ENCODE measurements around the gene MMP17. TPM values are rescaled to one million over a fixed set of nuclear protein-coding genes. Genes with fewer than 3 reads are reported as not detected.

The MMP17 gene
- polyA plus RNA-seq, 1 of the 3 experiments (the other 2 are of a cell fraction) = 14.0 TPM

GRCh38 chr12:131799195-131799594 is 29.0 kb upstream of the MMP17 start:
- H3K9me2 ChIP-seq = no peaks in the 10 kb centered on the region
- H3K36me3 ChIP-seq (replicated peaks in 1 of 2; ENCODE audit: control insufficient read depth in 1 of 2, insufficient read depth in 2 of 2, low read length in 1 of 2) = peaks cover 0 to 35% of the 10 kb centered on the region in 2 experiments
- ChIA-PET CTCF (no interaction called here), POLR2A (no interaction called here)
- no peak overlapping the region for H3K4me2 ChIP-seq
- 95% methylated on average over 14 of the region's 21 CpGs for WGBS (ENCODE audit: low lambda C conversion rate)
- no peaks in the 10 kb centered on the region for H3K79me2 ChIP-seq (ENCODE audit: insufficient read depth)
- TF ChIP-seq JUND (IDR thresholded peaks at IDR 0.05) (no peak), EZH2phosphoT487 (IDR thresholded peaks at IDR 0.05; ENCODE audit: borderline replicate concordance, low read depth) (no peak), GABPA (IDR thresholded peaks at IDR 0.05; ENCODE audit: low read depth) (no peak), SMC3 (IDR thresholded peaks at IDR 0.05; ENCODE audit: low read depth, low read length) (no peak), MXI1 (IDR thresholded peaks at IDR 0.05; ENCODE audit: low read depth, low read length) (no peak)
- H3K4me3 ChIP-seq (ENCODE audit: low read depth in 2 of 2, low read length in 1 of 2) = no peak overlapping the region
- no peaks in the 10 kb centered on the region for H3K9me3 ChIP-seq
- no peaks in the 10 kb centered on the region for H3F3A ChIP-seq (replicated peaks; ENCODE audit: insufficient read depth)
- H3K4me1 ChIP-seq (ENCODE audit: control insufficient read depth in 1 of 2, insufficient read depth in 2 of 2, low read depth in 1 of 2, low read length in 1 of 2) = peaks cover 0 to 3% of the 10 kb centered on the region in 2 experiments; a peak in 1 of 4 replicates
- DNase-seq = no peak
- H2AFZ ChIP-seq (ENCODE audit: low read depth) = no peak overlapping the region
- no peak overlapping the region for H3K27ac ChIP-seq (ENCODE audit: low read depth in 2 of 2, low read length in 1 of 2)
- H4K20me1 ChIP-seq (ENCODE audit: insufficient read depth) = no peaks in the 10 kb centered on the region
- H3K27me3 ChIP-seq (ENCODE audit: insufficient read depth) = no peaks in the 10 kb centered on the region
- H3K9ac ChIP-seq = no peak overlapping the region

- TF ChIP-seq FOXM1 (IDR thresholded peaks at IDR 0.05; ENCODE audit: low read depth) = no peak
- no peak for TF ChIP-seq PBX3 (IDR thresholded peaks at IDR 0.05)
- TF ChIP-seq FOSL2 (IDR thresholded peaks at IDR 0.05; ENCODE audit: borderline replicate concordance, low read depth) = no peak
- TF ChIP-seq EP300 (IDR thresholded peaks at IDR 0.05; ENCODE audit: borderline replicate concordance in 1 of 2, low read depth in 1 of 2, low read length in 1 of 2) = no peak
- no peak for TF ChIP-seq RFX5 (IDR thresholded peaks at IDR 0.05; ENCODE audit: low read length)
- TF ChIP-seq GATA2 (CRISPR knock-in tag; IDR thresholded peaks at IDR 0.05) = no peak
- no peak for TF ChIP-seq RAD21 (IDR thresholded peaks at IDR 0.05; ENCODE audit: low read length)
- no peak for TF ChIP-seq FOXJ3 (CRISPR knock-in tag; IDR thresholded peaks at IDR 0.05)
- no peak for TF ChIP-seq JUND (IDR thresholded peaks at IDR 0.05)
- 98% methylated on average over 19 of the region's 29 CpGs for WGBS (ENCODE audit: low lambda C conversion rate)
- no peak overlapping the region for H3K4me2 ChIP-seq
- CTCF ChIA-PET = interaction anchor here (0.8 kb wide), 1 partner anchor 36 kb away, joined by 4 read pairs; no protein-coding TSS in a partner anchor
- no peak overlapping the region for H3K27ac ChIP-seq (ENCODE audit: low read depth in 2 of 2, low read length in 1 of 2)
- no peak overlapping the region for H2AFZ ChIP-seq (ENCODE audit: low read depth)
- POLR2A ChIA-PET = no interaction called here
- H3K9me2 ChIP-seq = no peaks in the 10 kb centered on the region
- peaks cover 0 to 3% of the 10 kb centered on the region in 2 experiments; a peak in 1 of 4 replicates for H3K4me1 ChIP-seq (ENCODE audit: control insufficient read depth in 1 of 2, insufficient read depth in 2 of 2, low read depth in 1 of 2, low read length in 1 of 2)
- H4K20me1 ChIP-seq (ENCODE audit: insufficient read depth) = no peaks in the 10 kb centered on the region
- no peaks in the 10 kb centered on the region for H3K9me3 ChIP-seq
- no peak overlapping the region for H3K4me3 ChIP-seq (ENCODE audit: low read depth in 2 of 2, low read length in 1 of 2)
- H3K79me2 ChIP-seq (ENCODE audit: insufficient read depth) = no peaks in the 10 kb centered on the region
- H3F3A ChIP-seq (replicated peaks; ENCODE audit: insufficient read depth) = no peaks in the 10 kb centered on the region
- peaks cover 0 to 30% of the 10 kb centered on the region in 2 experiments for H3K36me3 ChIP-seq (replicated peaks in 1 of 2; ENCODE audit: control insufficient read depth in 1 of 2, insufficient read depth in 2 of 2, low read length in 1 of 2)
- no peaks in the 10 kb centered on the region for H3K27me3 ChIP-seq (ENCODE audit: insufficient read depth)
- no peak overlapping the region for H3K9ac ChIP-seq
- no peak for DNase-seq
These were observed 28.2 kb upstream of the MMP17 start for GRCh38 chr12:131799828-131800593.
